Skeletal muscle cell (primary cell): Measurements from ENCODE around the gene ZNF223.
A peak's percentile ranks its signal among the peaks of the same experiment; 100 is the strongest.

Experiments
- DNase-seq: peaks from one replicate; pipeline ENCODE4 v3.0.0-alpha.2; 2010; ENCODE audit warnings: low read depth
- H3K4me3 ChIP-seq: 2 replicates; pipeline ENCODE4 v1.5.1; 2011; ENCODE audit warnings: low read depth, mild to moderate bottlenecking, control low read depth, low read length, moderate library complexity

Gene ZNF223

GRCh38 chr19:44066305-44066704, 14.5 kb downstream of the ZNF223 start:
- DNase-seq = no peak
- H3K4me3 ChIP-seq = no peak overlapping the region

GRCh38 chr19:44069415-44069814, 17.6 kb downstream of the ZNF223 start:
- DNase-seq = no peak

GRCh38 chr19:44071824-44072542, 20.1 kb downstream of the ZNF223 start, which contains the start of gene ZNF284:
Gene ZNF284, plus strand, starts transcription at chr19:44072159. Its CDS starts 4,231 bp downstream, at chr19:44076390.
- peak; percentile 72 for DNase-seq
- peak within 1 kb of the TSS; percentile 83 for H3K4me3 ChIP-seq

More at GRCh38 chr19:44069415-44069814, 17.6 kb downstream of the ZNF223 start:
- H3K4me3 ChIP-seq = no peak overlapping the region

- peak overlapping the region; percentile 83 for H3K4me3 ChIP-seq
- DNase-seq = no peak
These were observed 20.9 kb downstream of the ZNF223 start for GRCh38 chr19:44072543-44073401.

GRCh38 chr19:44076325-44076724, 24.5 kb downstream of the ZNF223 start:
- DNase-seq = no peak
- H3K4me3 ChIP-seq = no peak overlapping the region

GRCh38 chr19:44092108-44092507, 40.3 kb downstream of the ZNF223 start:
- no peak for DNase-seq
- H3K4me3 ChIP-seq = no peak overlapping the region

- peak; percentile 64 for DNase-seq
- H3K4me3 ChIP-seq = peak within 1 kb of the TSS; percentile 78
These were observed 42.3 kb downstream of the ZNF223 start, which contains the start of gene ZNF224 for GRCh38 chr19:44093931-44094765. Gene ZNF224, plus strand, starts transcription at chr19:44094361. Its CDS starts 3,513 bp downstream, at chr19:44097874.

- H3K4me3 ChIP-seq = no peak overlapping the region
These were observed 55.9 kb downstream of the ZNF223 start for GRCh38 chr19:44107751-44108150.

GRCh38 chr19:44109458-44109857, 57.6 kb downstream of the ZNF223 start:
- H3K4me3 ChIP-seq = no peak overlapping the region
- DNase-seq = no peak

More at GRCh38 chr19:44107751-44108150, 55.9 kb downstream of the ZNF223 start:
- no peak for DNase-seq

- peak overlapping the region; percentile 78 for H3K4me3 ChIP-seq
These were observed 60.2 kb downstream of the ZNF223 start for GRCh38 chr19:44111910-44112463.

GRCh38 chr19:44112802-44113137, 60.9 kb downstream of the ZNF223 start:
- peak overlapping the region; percentile 78 for H3K4me3 ChIP-seq
- no peak for DNase-seq

More at GRCh38 chr19:44111910-44112463, 60.2 kb downstream of the ZNF223 start:
- peak; percentile 58 for DNase-seq

- H3K4me3 ChIP-seq = peak within 1 kb of the TSS; percentile 78
- DNase-seq = peak; percentile 95
These were observed 61.4 kb downstream of the ZNF223 start, which contains the start of gene ZNF225 for GRCh38 chr19:44113138-44113783. Gene ZNF225, plus strand, starts transcription at chr19:44113399. Its CDS starts 2,429 bp downstream, at chr19:44115828.

GRCh38 chr19:44113784-44114390, 62.1 kb downstream of the ZNF223 start:
- DNase-seq = no peak

More at GRCh38 chr19:44113784-44114390, 62.1 kb downstream of the ZNF223 start:
- H3K4me3 ChIP-seq = peak overlapping the region; percentile 78
